Femur (tissue), 1 donor: ENCODE results near the gene CRADD.
A peak's percentile ranks its signal among the peaks of the same experiment; 100 is the strongest.
"Not testable (repeated sequence)": the region's sequence is repeated elsewhere in the genome, so short reads cannot be mapped to it uniquely, and the experiment has no call there.

Experiments
- DNase-seq: peaks from one replicate; pipeline ENCODE4 v3.0.0-alpha.2; 2017

CRADD gene

GRCh38 chr12:93677195-93678064, at the start of gene CRADD:
Gene CRADD, plus strand, starts transcription at chr12:93677375.
- DNase-seq, result peak; percentile 94

GRCh38 chr12:93632383-93632782, 44.8 kb upstream of the CRADD start:
- DNase-seq, result no peak

- no peak for DNase-seq
These were observed 42.8 kb upstream of the CRADD start for GRCh38 chr12:93634416-93634815.

GRCh38 chr12:93636708-93637107, 40.5 kb upstream of the CRADD start:
- no peak for DNase-seq

GRCh38 chr12:93638095-93638494, 39.1 kb upstream of the CRADD start:
- DNase-seq, result no peak

- no peak for DNase-seq
These were observed 38.2 kb upstream of the CRADD start for GRCh38 chr12:93638954-93639353.

GRCh38 chr12:93639406-93639805, 37.8 kb upstream of the CRADD start:
- DNase-seq, result no peak

GRCh38 chr12:93641380-93641779, 35.8 kb upstream of the CRADD start:
- DNase-seq, result not testable (repeated sequence)

GRCh38 chr12:93642751-93643150, 34.4 kb upstream of the CRADD start:
- DNase-seq, result no peak

- no peak for DNase-seq
These were observed 31.5 kb upstream of the CRADD start for GRCh38 chr12:93645702-93646101.

GRCh38 chr12:93650626-93651025, 26.5 kb upstream of the CRADD start:
- no peak for DNase-seq

- no peak for DNase-seq
These were observed 24.1 kb upstream of the CRADD start for GRCh38 chr12:93653079-93653478.

- DNase-seq, result no peak
These were observed 23.5 kb upstream of the CRADD start for GRCh38 chr12:93653712-93654111.

GRCh38 chr12:93654421-93654820, 22.8 kb upstream of the CRADD start:
- no peak for DNase-seq

GRCh38 chr12:93657071-93657470, 20.1 kb upstream of the CRADD start:
- no peak for DNase-seq

- no peak for DNase-seq
These were observed 16.2 kb upstream of the CRADD start for GRCh38 chr12:93661021-93661420.

GRCh38 chr12:93663006-93663728, 14.0 kb upstream of the CRADD start:
- no peak for DNase-seq

- no peak for DNase-seq
These were observed 13.5 kb upstream of the CRADD start for GRCh38 chr12:93663729-93664084.

- no peak for DNase-seq
These were observed 12.5 kb upstream of the CRADD start for GRCh38 chr12:93664573-93665138.

GRCh38 chr12:93667672-93668071, 9.5 kb upstream of the CRADD start:
- DNase-seq, result no peak

GRCh38 chr12:93668919-93669418, 8.2 kb upstream of the CRADD start:
- no peak for DNase-seq

GRCh38 chr12:93669452-93669851, 7.7 kb upstream of the CRADD start:
- DNase-seq, result no peak

GRCh38 chr12:93670104-93670503, 7.1 kb upstream of the CRADD start:
- no peak for DNase-seq

GRCh38 chr12:93671044-93671443, 6.1 kb upstream of the CRADD start:
- DNase-seq, result no peak
